Stimulated activated CD4-positive, alpha-beta T cell treated with anti-CD3 and anti-CD28 coated beads, Interleukin-2, amount 100 ng/mL, for 48 hours (primary cell): ENCODE measurements around the gene SLC4A1.
A peak's percentile ranks its signal among the peaks of the same experiment; 100 is the strongest.

Experiments
- DNase-seq, 2 donors: peaks; one replicate each; pipeline ENCODE4 v3.0.0-alpha.2; 2020

Gene SLC4A1

GRCh38 chr17:44267818-44268490, at the start of gene SLC4A1:
Gene SLC4A1, minus strand, starts transcription at chr17:44268135. Its CDS starts 5,269 bp downstream, at chr17:44262866.
- DNase-seq, result no peak

DNA sequence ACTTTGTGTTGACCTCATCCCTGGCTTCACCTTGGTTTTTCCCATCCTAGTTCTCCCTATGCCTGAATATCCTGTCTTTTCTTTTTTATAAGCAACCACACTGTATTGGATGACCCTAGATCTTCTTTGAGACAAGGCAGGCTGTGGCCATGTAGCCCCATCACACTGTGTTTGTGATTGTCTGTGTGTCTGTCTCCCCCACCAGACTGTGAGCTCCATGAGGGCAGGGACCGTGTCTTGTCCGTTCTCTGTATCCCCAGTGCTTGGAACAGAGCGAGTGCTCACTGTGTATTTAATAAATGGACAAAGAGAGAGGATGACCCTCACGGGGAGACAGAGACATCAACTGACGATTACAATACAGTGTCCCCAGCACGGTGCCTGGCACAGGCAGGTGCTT, 49.6 kb upstream of the SLC4A1 start:
- DNase-seq, result no peak

GRCh38 chr17:44315760-44316731, 48.1 kb upstream of the SLC4A1 start:
- no peak for DNase-seq

- DNase-seq, result peak; percentile 34 to 40
These were observed 47.1 kb upstream of the SLC4A1 start for GRCh38 chr17:44314869-44315661.

- DNase-seq, result no peak
These were observed 46.6 kb upstream of the SLC4A1 start for GRCh38 chr17:44314524-44314868.

DNA sequence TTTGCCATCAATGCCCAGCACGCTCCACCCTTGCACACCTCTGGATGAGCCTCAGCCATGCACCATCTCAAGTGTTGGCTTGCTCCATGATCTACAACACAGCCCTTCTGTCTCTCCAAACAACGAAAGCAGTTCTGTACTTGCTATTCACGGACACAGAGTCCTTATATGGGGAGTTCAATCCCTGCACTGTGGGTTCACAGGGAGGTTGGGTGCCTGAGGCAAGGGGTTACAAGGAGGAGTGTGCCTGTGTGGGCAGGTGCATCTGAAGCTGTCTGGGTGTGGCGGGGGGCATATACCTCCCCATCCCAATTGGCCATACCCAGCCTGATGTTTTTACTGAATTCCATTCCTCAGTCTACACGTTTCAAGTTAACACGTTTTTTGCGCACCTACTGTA, 46.1 kb upstream of the SLC4A1 start:
- no peak for DNase-seq

DNA sequence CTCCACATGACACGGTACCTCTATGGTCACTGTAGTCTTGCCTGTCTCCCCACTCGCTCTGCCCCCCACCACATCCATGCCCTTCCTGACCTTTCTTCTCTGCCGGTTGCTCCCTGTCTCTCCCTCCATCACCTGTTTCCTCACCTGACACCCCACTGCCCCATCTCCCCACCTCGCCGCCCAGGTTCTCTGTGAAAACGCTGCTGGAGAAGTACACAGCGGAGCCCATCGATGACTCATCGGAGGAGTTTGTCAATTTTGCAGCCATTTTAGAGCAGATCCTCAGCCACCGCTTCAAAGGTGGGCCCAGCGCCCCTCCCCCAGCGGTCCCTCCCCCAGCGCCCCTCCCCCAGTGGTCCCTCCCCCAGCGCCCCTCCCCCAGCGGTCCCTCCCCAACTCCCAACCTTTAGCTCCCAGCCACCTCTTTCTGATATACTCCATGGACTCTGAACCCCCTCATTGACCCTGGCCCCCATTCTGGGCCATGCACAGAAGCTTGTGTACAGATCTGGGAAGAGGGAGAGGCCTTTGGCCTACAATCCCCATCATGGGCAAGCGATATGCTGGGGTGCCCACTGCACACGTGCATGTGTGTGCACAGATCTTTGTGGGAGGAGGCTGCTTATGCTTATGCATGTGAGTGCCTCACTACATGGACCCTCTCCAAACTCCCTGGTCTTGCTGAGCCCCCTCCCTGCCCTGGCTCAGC, 44.6 kb upstream of the SLC4A1 start:
- no peak for DNase-seq

GRCh38 chr17:44311562-44312181, 43.7 kb upstream of the SLC4A1 start:
- no peak for DNase-seq

- DNase-seq, result no peak
These were observed 42.9 kb upstream of the SLC4A1 start for GRCh38 chr17:44310609-44311376.

GRCh38 chr17:44310188-44310587, 42.3 kb upstream of the SLC4A1 start:
- no peak for DNase-seq

- no peak for DNase-seq
These were observed 41.5 kb upstream of the SLC4A1 start for GRCh38 chr17:44309472-44309871.

DNA sequence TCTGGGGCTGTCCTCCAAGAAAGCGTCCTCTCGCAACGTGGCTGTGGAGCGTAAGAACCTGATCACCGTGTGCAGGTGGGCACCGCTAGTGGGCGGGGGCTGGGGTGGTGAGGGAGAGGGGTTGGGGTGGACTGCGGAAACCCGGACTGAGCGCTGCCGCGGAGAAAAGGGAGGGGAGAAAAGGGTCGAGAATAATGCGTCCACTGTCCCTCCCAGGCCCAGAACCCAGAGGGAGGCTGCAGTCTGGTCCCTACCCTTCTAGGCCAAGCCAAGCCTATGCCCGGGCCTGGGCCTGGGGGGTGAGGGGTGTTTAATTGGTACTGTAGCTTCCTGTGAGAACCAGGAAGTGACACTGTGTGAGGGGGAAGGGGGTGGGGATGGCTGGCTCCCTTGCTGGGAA, 40.9 kb upstream of the SLC4A1 start:
- no peak for DNase-seq

DNA sequence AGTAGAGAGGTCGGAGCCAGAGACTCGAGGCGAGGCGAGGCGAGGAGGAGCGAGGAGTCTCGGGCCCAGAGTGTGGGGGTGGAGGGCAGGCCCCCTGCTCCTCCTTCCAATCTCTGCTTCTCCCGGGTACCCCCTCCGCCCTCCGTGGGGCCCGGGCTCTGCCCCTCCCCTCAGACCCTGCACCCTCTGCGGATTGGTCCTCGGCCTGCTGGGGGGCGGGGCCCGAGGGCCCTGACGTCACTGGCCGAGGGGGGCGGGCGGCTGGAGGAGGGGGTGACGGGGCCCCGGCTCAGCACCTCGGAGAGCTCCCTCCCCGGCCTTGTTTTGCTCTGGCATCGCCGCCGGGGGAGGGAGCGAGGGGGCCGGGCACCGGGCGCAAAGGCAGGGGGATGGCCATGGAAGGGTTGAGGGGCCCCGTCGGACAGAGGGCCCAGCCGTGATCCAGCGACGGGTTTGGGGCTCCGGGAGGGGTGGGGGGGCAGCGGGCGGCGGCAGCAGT, 40.4 kb upstream of the SLC4A1 start, which contains the start of gene RUNDC3A:
RUNDC3A (plus strand) TSS at position 282 of the 499 bp plus-strand sequence. CDS start 232 bp downstream, outside the sequence.
- DNase-seq, result peak; percentile 72 to 80

DNA sequence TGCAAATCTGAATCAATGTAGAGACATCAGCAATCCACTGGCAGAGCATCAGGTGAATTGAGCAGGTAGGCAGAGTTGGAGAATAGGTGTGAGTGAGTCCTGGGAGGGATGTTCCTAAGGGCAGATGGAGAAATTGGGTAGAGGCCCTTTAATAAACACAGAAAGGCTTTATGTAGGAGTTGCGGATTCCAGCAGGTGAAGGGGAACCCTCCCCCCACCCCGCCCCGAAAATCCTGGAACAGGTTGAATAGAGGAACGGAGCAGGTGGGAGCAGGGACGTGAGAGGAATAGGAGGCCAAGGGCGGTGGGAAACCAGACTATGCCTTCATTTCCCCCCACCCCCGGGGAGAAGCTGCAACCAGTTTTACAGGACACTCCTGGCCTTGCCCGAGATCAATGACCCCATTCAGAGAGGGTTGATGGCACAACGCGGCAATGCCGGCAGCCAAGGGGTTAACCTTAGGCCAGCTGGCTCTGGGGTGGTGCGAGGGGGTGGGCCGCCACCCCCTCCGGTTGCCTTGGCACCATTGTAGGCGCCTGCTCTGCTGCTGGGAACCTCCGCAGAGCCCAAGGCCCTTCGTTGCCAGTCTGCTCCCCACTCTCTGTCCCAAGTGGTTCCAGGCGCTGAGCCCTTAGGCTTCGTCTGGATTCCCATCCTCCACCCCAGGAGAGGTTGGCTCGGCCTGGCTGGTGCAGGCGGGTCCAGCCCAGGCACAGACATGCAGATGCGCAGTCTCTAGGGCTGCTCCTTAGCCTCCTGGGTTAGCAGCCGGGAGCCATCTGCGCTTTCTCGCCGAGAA, 39.7 kb upstream of the SLC4A1 start:
- no peak for DNase-seq

DNA sequence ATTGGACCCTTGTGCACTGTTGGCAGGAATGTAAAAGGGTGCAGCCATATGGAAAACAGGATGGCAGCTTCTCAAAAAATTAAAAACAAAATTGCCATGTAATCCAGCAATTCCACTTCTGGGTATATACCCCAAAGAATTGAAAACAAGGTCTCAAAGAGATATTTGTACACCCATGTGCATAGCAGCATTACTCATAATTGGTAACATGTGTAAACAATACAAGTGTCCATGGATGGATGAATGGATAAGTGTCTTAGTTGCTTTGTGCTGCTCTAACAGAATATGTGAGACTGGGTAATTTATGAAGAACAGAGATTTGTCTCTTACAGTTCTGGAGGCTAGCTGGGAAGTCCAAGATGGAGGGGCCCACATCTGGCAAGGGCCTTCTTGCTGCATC, 36.7 kb upstream of the SLC4A1 start:
- no peak for DNase-seq

GRCh38 chr17:44297975-44298374, 30.0 kb upstream of the SLC4A1 start:
- no peak for DNase-seq

DNA sequence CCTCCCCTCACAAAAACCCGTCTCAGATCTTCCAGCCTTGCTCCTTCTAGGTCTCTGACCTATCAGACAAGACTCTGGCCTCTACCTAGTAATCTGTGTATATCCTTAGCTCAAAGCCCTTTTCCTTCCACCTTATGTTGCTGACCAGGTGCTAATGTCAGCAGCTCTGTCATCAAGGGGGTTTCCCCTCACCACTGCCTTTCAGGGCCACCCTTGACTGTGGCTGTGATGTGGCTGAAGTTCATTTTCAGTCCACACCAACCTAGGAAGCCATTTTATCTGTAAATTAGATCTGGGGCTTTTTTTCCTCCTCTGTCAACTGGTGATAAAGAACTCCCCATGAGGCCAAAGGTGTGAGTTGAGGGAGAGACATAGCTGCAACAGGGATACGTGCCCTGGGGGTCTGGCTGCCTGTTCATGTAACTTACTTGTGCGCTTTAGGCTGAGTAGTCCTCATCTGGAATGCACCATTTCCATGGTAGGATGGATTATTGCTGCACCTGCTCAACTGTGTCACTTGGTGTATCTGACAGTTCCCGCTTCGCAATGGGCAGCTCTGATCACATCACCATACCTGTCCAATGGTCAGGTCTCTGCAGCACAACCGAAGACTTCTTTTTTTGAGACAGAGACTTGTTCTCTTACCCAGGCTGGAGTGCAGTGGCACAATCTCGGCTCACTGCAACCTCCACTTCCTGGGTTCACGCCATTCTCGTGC, 25.7 kb upstream of the SLC4A1 start:
- no peak for DNase-seq

GRCh38 chr17:44287651-44288050, 19.7 kb upstream of the SLC4A1 start:
- DNase-seq, result no peak

DNA sequence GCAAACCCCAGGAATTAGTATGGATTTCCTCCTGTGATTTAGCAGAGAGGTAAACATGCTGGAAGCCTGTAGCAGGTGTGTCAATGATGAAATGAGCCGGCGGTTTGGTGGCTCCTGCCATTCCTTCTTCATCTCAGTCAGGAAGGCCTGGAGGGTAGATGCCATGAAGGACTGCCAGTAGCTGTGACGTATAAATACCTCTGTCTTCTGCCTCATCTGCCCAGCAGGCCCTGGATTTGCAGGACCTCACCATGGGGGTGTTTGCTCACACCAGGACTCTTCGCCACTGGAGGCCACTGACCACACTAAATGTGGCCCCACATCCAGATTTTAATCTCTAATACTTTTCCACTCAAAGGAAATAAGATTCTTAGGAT, 16.1 kb upstream of the SLC4A1 start:
- no peak for DNase-seq
